RCC 7860 (cell line): ENCODE results near the gene RELCH.

Experiments
- DNase-seq: peaks from one replicate; pipeline ENCODE4 v3.0.0-alpha.2; 2015; ENCODE audit warnings: low spot score
- FAIRE-seq: peaks from 2 replicates; lab custom pipeline; 2012; peaks lifted over from hg19 to GRCh38; lab: Jason Lieb, UNC

RELCH gene

GRCh38 chr18:62335494-62335893, 148.4 kb downstream of the RELCH start:
- DNase-seq, result no peak
- FAIRE-seq, result no peak

GRCh38 chr18:62336618-62337017, 149.6 kb downstream of the RELCH start:
- FAIRE-seq, result no peak
- no peak for DNase-seq

GRCh38 chr18:62337336-62337735, 150.3 kb downstream of the RELCH start:
- DNase-seq, result peak; percentile 26
- FAIRE-seq, result peak; percentile 34

- FAIRE-seq (no peak), DNase-seq (no peak)
Observed at GRCh38 chr18:62338446-62339105, 151.5 kb downstream of the RELCH start.

GRCh38 chr18:62339106-62339988, 152.3 kb downstream of the RELCH start:
- DNase-seq (peak; percentile 80), FAIRE-seq (peak; percentile 94)

GRCh38 chr18:62340996-62341395, 153.9 kb downstream of the RELCH start:
- FAIRE-seq (no peak), DNase-seq (no peak)

- no peak for DNase-seq
- no peak for FAIRE-seq
Observed at GRCh38 chr18:62341473-62341872, 154.4 kb downstream of the RELCH start.

GRCh38 chr18:62342884-62343283, 155.8 kb downstream of the RELCH start:
- DNase-seq (no peak), FAIRE-seq (no peak)

GRCh38 chr18:62343316-62343715, 156.3 kb downstream of the RELCH start:
- FAIRE-seq (no peak), DNase-seq (no peak)

GRCh38 chr18:62345909-62346308, 158.9 kb downstream of the RELCH start:
- FAIRE-seq (no peak), DNase-seq (no peak)

- FAIRE-seq, result no peak
- DNase-seq, result no peak
Observed at GRCh38 chr18:62346333-62347088, 159.5 kb downstream of the RELCH start.

GRCh38 chr18:62347089-62347506, 160.0 kb downstream of the RELCH start:
- FAIRE-seq (no peak), DNase-seq (no peak)

GRCh38 chr18:62348474-62348873, 161.4 kb downstream of the RELCH start:
- DNase-seq (no peak), FAIRE-seq (no peak)

GRCh38 chr18:62353170-62353569, 166.1 kb downstream of the RELCH start:
- no peak for FAIRE-seq

GRCh38 chr18:62354151-62354550, 167.1 kb downstream of the RELCH start:
- DNase-seq (no peak), FAIRE-seq (no peak)

More at GRCh38 chr18:62353170-62353569, 166.1 kb downstream of the RELCH start:
- no peak for DNase-seq

- FAIRE-seq (no peak), DNase-seq (no peak)
Observed at GRCh38 chr18:62357079-62357719, 170.1 kb downstream of the RELCH start.
